MM.1S (cell line): ENCODE measurements around the gene MPL.

ENCODE experiments used
- CTCF ChIP-seq: fragments of 300-600 bp; sonication (generic); IDR thresholded peaks from 2 replicates; pipeline ENCODE4 v1.5.1; 2016; ENCODE audit warnings: antibody characterized with exemption, low read length, mixed read lengths
- EZH2 ChIP-seq: fragments of 300-600 bp; sonication (generic); optimal IDR thresholded peaks from 2 replicates; pipeline ENCODE3; 2017; ENCODE audit warnings: low read depth, mild to moderate bottlenecking, antibody characterized with exemption, low read length, mixed read lengths

- no peak for TF ChIP-seq CTCF
- TF ChIP-seq EZH2, result no peak
Measured at GRCh38 chr1:43365678-43366077, 28.1 kb downstream of the MPL start.
